Measurements from ENCODE around the gene SSR1.
A peak's percentile ranks its signal among the peaks of the same experiment; 100 is the strongest.
"Not testable (repeated sequence)": the region's sequence is repeated elsewhere in the genome, so short reads cannot be mapped to it uniquely, and the experiment has no call there.

SSR1 gene

DNA sequence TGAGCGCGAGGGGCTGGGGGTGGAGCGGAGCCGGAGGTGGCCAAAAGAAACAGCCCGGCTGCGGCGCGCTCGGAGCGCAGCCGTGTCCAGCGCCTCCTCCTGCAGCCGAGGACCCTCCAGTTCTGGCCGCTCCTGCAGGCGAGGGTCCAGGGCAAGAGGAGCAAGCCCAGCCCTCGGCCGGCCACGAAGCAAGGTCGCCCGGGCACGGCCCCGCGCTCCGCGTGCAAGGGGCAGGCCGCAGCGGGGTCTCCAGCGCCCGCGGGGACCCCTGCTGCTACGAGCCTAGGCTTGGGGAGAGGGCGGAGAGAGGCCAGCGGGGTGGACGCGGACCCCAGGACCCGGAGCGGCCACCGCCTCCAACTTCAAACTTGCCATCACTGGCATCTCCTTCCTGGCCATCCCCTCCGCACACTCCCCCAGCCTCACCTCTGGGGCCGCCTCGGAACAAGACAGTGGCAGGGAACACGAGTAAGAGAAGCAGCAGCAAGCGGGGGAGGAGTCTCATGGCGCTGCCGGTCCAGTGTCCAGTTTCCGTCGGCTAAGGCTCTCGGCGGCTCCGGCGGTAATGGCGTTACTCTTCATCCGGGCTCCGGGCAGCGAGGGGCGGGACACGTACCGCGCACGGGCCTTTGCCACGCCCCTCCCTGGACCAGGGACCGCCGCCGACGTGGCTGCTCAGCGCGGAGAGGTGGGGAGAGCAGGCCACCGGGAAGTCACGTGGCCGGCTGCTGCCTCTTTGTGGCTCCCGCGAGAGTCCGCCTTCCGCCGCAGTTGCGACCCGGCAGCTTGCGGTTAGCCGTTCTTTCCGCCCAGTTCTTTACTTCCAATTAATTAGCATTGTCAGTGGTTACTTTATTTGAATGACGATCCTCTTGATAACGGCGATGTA is at the start of gene SSR1:
Gene SSR1 (minus strand): TSS at position 584 of the 889 bp plus-strand sequence. CDS start 79 bp downstream, at position 505.
- no peaks in the 10 kb centered on the region for H3K9me3 ChIP-seq (ENCODE audit: control insufficient read depth, low read length)
- peak within 1 kb of the TSS; percentile 71 for H3K9ac ChIP-seq
- H3K27ac ChIP-seq, result peak within 1 kb of the TSS; percentile 85
- TF ChIP-seq, protein P1, sequence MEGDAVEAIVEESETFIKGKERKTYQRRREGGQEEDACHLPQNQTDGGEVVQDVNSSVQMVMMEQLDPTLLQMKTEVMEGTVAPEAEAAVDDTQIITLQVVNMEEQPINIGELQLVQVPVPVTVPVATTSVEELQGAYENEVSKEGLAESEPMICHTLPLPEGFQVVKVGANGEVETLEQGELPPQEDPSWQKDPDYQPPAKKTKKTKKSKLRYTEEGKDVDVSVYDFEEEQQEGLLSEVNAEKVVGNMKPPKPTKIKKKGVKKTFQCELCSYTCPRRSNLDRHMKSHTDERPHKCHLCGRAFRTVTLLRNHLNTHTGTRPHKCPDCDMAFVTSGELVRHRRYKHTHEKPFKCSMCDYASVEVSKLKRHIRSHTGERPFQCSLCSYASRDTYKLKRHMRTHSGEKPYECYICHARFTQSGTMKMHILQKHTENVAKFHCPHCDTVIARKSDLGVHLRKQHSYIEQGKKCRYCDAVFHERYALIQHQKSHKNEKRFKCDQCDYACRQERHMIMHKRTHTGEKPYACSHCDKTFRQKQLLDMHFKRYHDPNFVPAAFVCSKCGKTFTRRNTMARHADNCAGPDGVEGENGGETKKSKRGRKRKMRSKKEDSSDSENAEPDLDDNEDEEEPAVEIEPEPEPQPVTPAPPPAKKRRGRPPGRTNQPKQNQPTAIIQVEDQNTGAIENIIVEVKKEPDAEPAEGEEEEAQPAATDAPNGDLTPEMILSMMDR (IDR thresholded peaks at IDR 0.05), result no peak
- H3K4me1 ChIP-seq, result no peaks in the 10 kb centered on the region
- peaks cover 8% of the 10 kb centered on the region for H3K79me2 ChIP-seq
- H3K27me3 ChIP-seq (ENCODE audit: control insufficient read depth, insufficient read depth, low read length), result no peaks in the 10 kb centered on the region
- H2AFZ ChIP-seq, result peak within 1 kb of the TSS; percentile 84
- peak within 1 kb of the TSS; percentile 88 for H3K4me3 ChIP-seq (ENCODE audit: low read depth, low read length)
- H3K36me3 ChIP-seq (ENCODE audit: control insufficient read depth, insufficient read depth, low read length), result no peaks in the 10 kb centered on the region
- H3K4me2 ChIP-seq (ENCODE audit: low read length), result peak within 1 kb of the TSS; percentile 71

DNA sequence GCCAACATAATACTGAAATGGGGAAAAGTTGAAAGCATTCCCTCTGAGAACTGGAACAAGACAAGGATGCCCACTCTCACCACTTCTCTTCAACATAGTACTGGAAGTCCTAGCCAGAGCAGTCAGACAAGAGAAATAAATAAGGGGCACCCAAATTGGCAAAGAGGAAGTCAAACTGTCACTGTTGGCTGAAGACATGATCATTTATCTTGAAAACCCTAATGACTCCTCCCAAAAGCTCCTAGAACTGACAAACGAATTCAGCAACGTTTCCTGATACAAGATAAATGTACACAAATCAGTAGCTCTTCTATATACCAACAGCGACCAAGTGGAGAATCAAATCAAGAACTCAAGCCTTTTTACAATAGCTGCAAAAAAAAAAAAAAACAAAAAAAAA is 38.9 kb upstream of the SSR1 start:
- not testable (repeated sequence) for H3K4me2 ChIP-seq (ENCODE audit: low read length); H3K4me1 ChIP-seq; H3K27ac ChIP-seq; H2AFZ ChIP-seq; H3K79me2 ChIP-seq; H3K36me3 ChIP-seq (ENCODE audit: control insufficient read depth, insufficient read depth, low read length); H3K27me3 ChIP-seq (ENCODE audit: control insufficient read depth, insufficient read depth, low read length); H3K9me3 ChIP-seq (ENCODE audit: control insufficient read depth, low read length); H3K9ac ChIP-seq; H3K4me3 ChIP-seq (ENCODE audit: low read depth, low read length)

DNA sequence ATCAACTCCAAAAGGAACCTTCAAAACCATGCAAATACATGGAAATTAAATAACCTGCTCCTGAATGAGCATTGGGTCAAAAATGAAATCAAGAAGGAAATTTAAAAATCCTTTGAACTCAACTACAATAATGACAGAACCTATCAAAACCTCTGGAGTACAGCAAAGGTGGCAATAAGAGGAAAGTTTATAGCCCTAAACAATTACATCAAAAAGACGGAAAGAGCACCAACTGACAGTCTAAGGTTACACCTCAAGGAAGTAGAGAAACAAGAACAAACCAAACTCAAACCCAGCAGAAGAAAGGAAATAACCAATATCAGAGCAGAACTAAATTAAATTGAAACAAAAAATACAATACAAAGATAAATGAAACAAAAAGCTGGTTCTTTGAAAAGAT is 37.6 kb upstream of the SSR1 start:
- not testable (repeated sequence) for H3K27ac ChIP-seq; H3K9ac ChIP-seq; H3K4me3 ChIP-seq (ENCODE audit: low read depth, low read length); H3K9me3 ChIP-seq (ENCODE audit: control insufficient read depth, low read length); H3K4me2 ChIP-seq (ENCODE audit: low read length); H3K79me2 ChIP-seq; H3K36me3 ChIP-seq (ENCODE audit: control insufficient read depth, insufficient read depth, low read length); H3K4me1 ChIP-seq; H2AFZ ChIP-seq; H3K27me3 ChIP-seq (ENCODE audit: control insufficient read depth, insufficient read depth, low read length)

DNA sequence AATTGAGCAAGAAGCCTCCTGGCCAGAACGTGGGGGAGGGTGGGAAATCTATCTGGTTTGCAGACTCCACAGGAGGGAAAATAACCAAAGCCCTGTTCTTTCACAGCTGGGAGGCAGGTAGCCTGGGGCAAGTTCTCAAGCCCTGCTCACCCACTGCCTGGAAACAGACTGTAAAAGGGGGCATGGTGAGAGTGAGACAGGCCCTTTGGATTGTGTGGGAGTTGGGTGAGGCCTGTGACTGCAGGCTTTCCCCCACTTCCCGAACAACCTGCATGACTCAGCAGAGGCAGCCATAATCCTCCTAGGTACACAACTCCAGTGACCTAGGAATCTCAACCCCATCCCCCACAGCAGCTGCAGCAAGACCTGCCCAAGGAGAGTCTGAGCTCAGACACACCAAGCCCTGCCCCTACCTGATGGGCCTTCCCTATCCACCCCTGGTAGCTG is 34.6 kb upstream of the SSR1 start:
- not testable (repeated sequence) for H3K9ac ChIP-seq; H3K4me3 ChIP-seq (ENCODE audit: low read depth, low read length); H3K4me2 ChIP-seq (ENCODE audit: low read length); H3K27me3 ChIP-seq (ENCODE audit: control insufficient read depth, insufficient read depth, low read length); H3K9me3 ChIP-seq (ENCODE audit: control insufficient read depth, low read length); H3K27ac ChIP-seq; H2AFZ ChIP-seq; H3K4me1 ChIP-seq; H3K36me3 ChIP-seq (ENCODE audit: control insufficient read depth, insufficient read depth, low read length); H3K79me2 ChIP-seq

DNA sequence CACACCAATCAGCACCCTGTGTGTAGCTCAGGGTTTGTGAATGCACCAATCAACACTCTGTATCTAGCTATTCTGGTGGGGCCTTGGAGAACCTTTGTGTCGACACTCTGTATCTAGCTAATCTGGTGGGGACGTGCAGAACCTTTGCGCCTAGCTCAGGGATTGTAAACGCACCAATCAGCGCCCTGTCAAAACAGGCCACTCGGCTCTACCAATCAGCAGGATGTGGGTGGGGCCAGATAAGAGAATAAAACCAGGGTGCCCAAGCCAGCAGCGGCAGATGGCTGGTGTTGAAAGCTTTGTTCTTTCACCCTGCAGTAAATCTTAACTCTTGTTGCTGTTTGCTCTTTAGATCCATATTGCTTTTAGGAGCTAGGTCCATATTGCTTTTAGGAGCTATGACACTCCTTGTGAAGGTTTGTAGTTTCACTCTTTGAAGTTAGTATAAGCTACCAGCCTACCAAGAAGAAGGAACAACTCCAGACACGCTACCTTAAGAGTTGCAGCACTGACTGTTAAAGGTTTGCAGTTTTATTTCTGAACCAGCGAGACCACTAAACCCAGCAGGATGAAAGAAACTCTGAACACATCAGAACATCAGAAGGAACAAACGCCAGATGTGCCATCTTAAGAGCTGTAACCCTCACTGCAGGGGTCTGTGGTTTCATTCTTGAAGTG is 31.9 kb upstream of the SSR1 start:
- H3K4me3 ChIP-seq (ENCODE audit: low read depth, low read length); H3K9ac ChIP-seq; H3K27ac ChIP-seq; H3K4me1 ChIP-seq; H3K36me3 ChIP-seq (ENCODE audit: control insufficient read depth, insufficient read depth, low read length); H3K27me3 ChIP-seq (ENCODE audit: control insufficient read depth, insufficient read depth, low read length); H3K9me3 ChIP-seq (ENCODE audit: control insufficient read depth, low read length); H2AFZ ChIP-seq; H3K79me2 ChIP-seq; H3K4me2 ChIP-seq (ENCODE audit: low read length): not testable (repeated sequence)

DNA sequence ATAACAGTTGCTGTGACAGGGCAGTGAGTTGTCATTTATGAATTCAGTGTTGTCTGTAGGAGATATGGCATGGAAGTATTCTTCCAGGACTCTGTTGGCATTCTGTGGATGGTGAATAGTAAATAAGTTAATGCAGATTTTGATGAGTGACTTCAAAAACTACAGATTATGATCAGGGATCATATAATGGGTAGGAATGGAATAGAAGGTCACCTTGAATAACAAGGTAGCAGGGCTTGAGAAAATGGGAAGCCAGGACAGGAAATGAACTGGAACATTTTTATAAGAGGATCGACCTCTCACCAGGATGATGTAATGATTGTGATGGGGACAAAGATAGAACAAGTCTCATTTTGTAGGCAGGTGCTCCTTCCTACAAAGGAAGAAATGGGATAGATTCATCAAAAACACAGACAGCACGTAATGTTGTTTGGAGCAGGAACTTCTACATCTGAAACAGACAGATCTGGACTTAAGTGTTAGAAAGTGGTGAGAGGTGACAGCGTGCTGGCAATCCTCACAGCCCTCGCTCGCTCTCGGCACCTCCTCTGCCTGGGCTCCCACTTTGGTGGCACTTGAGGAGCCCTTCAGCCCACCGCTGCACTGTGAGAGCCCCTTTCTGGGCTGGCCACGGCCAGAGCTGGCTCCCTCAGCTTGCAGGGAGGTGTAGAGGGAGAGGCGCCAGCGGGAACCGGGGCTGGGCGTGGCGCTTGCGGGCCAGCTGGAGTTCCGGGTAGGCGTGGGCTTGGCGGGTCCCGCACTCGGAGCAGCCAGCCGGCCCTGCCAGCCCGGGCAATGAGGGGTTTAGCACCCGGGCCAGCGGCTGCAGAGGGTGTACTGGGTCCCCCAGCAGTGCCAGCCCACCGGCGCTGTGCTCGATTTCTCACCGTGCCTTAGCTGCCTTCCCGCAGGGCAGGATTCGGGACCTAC is 30.8 kb upstream of the SSR1 start:
- no peak overlapping the region for H2AFZ ChIP-seq
- no peaks in the 10 kb centered on the region for H3K4me1 ChIP-seq
- H3K79me2 ChIP-seq, result no peaks in the 10 kb centered on the region
- no peaks in the 10 kb centered on the region for H3K27me3 ChIP-seq (ENCODE audit: control insufficient read depth, insufficient read depth, low read length)
- no peak overlapping the region for H3K4me2 ChIP-seq (ENCODE audit: low read length)
- H3K9me3 ChIP-seq (ENCODE audit: control insufficient read depth, low read length), result no peaks in the 10 kb centered on the region
- H3K4me3 ChIP-seq (ENCODE audit: low read depth, low read length), result no peak overlapping the region
- no peaks in the 10 kb centered on the region for H3K36me3 ChIP-seq (ENCODE audit: control insufficient read depth, insufficient read depth, low read length)
- H3K27ac ChIP-seq, result no peak overlapping the region
- TF ChIP-seq, protein P1 (IDR thresholded peaks at IDR 0.05), result no peak
- no peak overlapping the region for H3K9ac ChIP-seq

All from parathyroid adenoma (tissue), 2 donors.